Uterus (tissue), 2 donors: ENCODE results near the gene UCP2.

Source experiments
- POLR2A ChIP-seq, 2 donors: fragments of 450-650 bp; IDR thresholded peaks; one replicate each; pipeline ENCODE4 v1.6.1; 2016; ENCODE audit warnings: antibody characterized with exemption in 2 of 2, mild to moderate bottlenecking in 1 of 2, moderate library complexity in 1 of 2
- TF ChIP-seq, protein P1 (sequence below), 4 experiments: fragments of 200-600 bp in 2 of 4; fragments of 450-650 bp in 2 of 4; sonication (generic) in 2 of 4; IDR thresholded peaks; one replicate each; pipeline ENCODE4 v1.5.1; 2016 to 2019; ENCODE audit warnings: antibody characterized with exemption in 4 of 4, mild to moderate bottlenecking in 2 of 4, moderate library complexity in 1 of 4

DNA sequence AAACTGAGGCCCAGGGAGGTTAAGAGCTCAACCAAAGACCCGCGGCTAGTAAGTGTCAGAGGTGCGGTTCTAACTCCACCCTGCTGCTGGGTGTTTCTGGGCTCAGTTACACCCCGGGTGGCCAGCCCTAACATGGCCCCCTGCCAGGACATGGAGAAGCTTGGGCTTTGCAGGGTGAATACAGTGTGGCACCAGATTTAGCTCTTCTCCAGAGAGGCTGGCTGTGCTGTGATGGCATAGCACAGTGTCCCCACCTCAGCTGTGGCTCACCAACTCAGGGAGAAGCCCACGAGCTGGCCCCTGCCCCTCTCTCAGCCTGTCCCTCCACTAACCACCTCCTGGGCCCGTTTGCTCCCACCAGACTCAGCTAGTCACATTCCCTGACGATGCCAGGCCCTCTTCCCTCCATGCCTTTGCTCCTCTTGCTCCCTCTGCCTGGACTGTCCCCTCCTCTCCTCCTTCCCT, 19.2 kb upstream of the UCP2 start:
- TF ChIP-seq POLR2A (IDR thresholded peaks at IDR 0.05): no peak
- TF ChIP-seq, protein P1, sequence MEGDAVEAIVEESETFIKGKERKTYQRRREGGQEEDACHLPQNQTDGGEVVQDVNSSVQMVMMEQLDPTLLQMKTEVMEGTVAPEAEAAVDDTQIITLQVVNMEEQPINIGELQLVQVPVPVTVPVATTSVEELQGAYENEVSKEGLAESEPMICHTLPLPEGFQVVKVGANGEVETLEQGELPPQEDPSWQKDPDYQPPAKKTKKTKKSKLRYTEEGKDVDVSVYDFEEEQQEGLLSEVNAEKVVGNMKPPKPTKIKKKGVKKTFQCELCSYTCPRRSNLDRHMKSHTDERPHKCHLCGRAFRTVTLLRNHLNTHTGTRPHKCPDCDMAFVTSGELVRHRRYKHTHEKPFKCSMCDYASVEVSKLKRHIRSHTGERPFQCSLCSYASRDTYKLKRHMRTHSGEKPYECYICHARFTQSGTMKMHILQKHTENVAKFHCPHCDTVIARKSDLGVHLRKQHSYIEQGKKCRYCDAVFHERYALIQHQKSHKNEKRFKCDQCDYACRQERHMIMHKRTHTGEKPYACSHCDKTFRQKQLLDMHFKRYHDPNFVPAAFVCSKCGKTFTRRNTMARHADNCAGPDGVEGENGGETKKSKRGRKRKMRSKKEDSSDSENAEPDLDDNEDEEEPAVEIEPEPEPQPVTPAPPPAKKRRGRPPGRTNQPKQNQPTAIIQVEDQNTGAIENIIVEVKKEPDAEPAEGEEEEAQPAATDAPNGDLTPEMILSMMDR (IDR thresholded peaks at IDR 0.05): no peak
